GM21576 (cell line): Measurements from ENCODE around the gene CECR2.

ENCODE experiments used
- ATAC-seq: cut with Tn5 transposase; IDR thresholded peaks from one replicate; pipeline ENCODE4 v1.9.1; 2021; ENCODE audit warnings: mild to moderate bottlenecking, moderate library complexity; ENCODE audit not compliant: unreplicated experiment

The CECR2 gene

GRCh38 chr22:17444204-17444504, 74.9 kb downstream of the CECR2 start:
- ATAC-seq: no peak

GRCh38 chr22:17446698-17447097, 77.4 kb downstream of the CECR2 start:
- ATAC-seq: no peak

- no peak for ATAC-seq
Observed at GRCh38 chr22:17451316-17451715, 82.1 kb downstream of the CECR2 start.

- no peak for ATAC-seq
Observed at GRCh38 chr22:17460895-17461294, 91.6 kb downstream of the CECR2 start.

- ATAC-seq: no peak
Observed at GRCh38 chr22:17470880-17471500, 101.7 kb downstream of the CECR2 start.

GRCh38 chr22:17471886-17472535, 102.8 kb downstream of the CECR2 start:
- no peak for ATAC-seq

GRCh38 chr22:17472932-17473331, 103.7 kb downstream of the CECR2 start:
- ATAC-seq: no peak

GRCh38 chr22:17475318-17476230, 106.3 kb downstream of the CECR2 start:
- no peak for ATAC-seq

GRCh38 chr22:17476838-17477237, 107.6 kb downstream of the CECR2 start:
- no peak for ATAC-seq

GRCh38 chr22:17477391-17477833, 108.2 kb downstream of the CECR2 start:
- ATAC-seq: no peak

- no peak for ATAC-seq
Observed at GRCh38 chr22:17479135-17479534, 109.9 kb downstream of the CECR2 start.

GRCh38 chr22:17481424-17481823, 112.2 kb downstream of the CECR2 start:
- ATAC-seq: no peak

GRCh38 chr22:17483688-17484372, 114.6 kb downstream of the CECR2 start:
- no peak for ATAC-seq

GRCh38 chr22:17484608-17485007, 115.3 kb downstream of the CECR2 start:
- no peak for ATAC-seq

- no peak for ATAC-seq
Observed at GRCh38 chr22:17486313-17486712, 117.1 kb downstream of the CECR2 start.

- no peak for ATAC-seq
Observed at GRCh38 chr22:17486719-17487118, 117.5 kb downstream of the CECR2 start.

GRCh38 chr22:17489101-17489500, 119.8 kb downstream of the CECR2 start:
- ATAC-seq: no peak

GRCh38 chr22:17491090-17491640, 121.9 kb downstream of the CECR2 start:
- no peak for ATAC-seq

GRCh38 chr22:17492247-17492646, 123.0 kb downstream of the CECR2 start:
- no peak for ATAC-seq

GRCh38 chr22:17493419-17493981, 124.2 kb downstream of the CECR2 start:
- ATAC-seq: no peak

GRCh38 chr22:17496841-17497240, 127.6 kb downstream of the CECR2 start:
- no peak for ATAC-seq
